Activated CD8-positive, alpha-beta T cell treated with anti-CD3 and anti-CD28 coated beads, Interleukin-2, amount 10 ng/mL, durations not matched to agents 7 days and 5 days (primary cell): ENCODE results near the gene MCC. TPM values are rescaled to one million over a fixed set of nuclear protein-coding genes. Genes with fewer than 3 reads are reported as not detected.

Source experiments
- ATAC-seq: fragments of 150-1000 bp; cut with Tn5 transposase; one replicate; pipeline ENCODE4 v1.10.0; 2021; ENCODE audit warnings: moderate library complexity
- CTCF ChIA-PET: fragments of 350-600 bp; sonication (Branson Sonifier 250); formaldehyde crosslinking; loops from one replicate; lab custom pipeline; 2021; ENCODE audit warnings: antibody characterized with exemption; lab: Charles Lee
- POLR2A ChIA-PET: fragments of 350-600 bp; sonication (Branson Sonifier 250); formaldehyde crosslinking; loops from one replicate; lab custom pipeline; 2021; ENCODE audit warnings: antibody characterized with exemption; lab: Charles Lee
- DNase-seq: peaks from one replicate; pipeline ENCODE4 v3.0.0-alpha.2; 2020
- H3K27ac Mint-ChIP-seq: one replicate; pipeline ENCODE4 v1.8.0; 2021; ENCODE audit warnings: mild to moderate bottlenecking, mixed read lengths
- H3K27me3 Mint-ChIP-seq: one replicate; pipeline ENCODE4 v1.8.0; 2021; ENCODE audit warnings: low read depth, mixed read lengths
- H3K36me3 Mint-ChIP-seq: one replicate; pipeline ENCODE4 v1.8.0; 2021; ENCODE audit warnings: low read depth, mixed read lengths
- H3K4me1 Mint-ChIP-seq: one replicate; pipeline ENCODE4 v1.8.0; 2021; ENCODE audit warnings: low read depth, mixed read lengths
- H3K4me3 Mint-ChIP-seq: one replicate; pipeline ENCODE4 v1.8.0; 2021; ENCODE audit warnings: mild to moderate bottlenecking, mixed read lengths
- H3K9me3 Mint-ChIP-seq: one replicate; pipeline ENCODE4 v1.8.0; 2022; ENCODE audit warnings: mixed read lengths; ENCODE audit not compliant: insufficient read depth
- total RNA-seq, 2 experiments: library from RNA; stranded (reverse); gene quantifications; one replicate each; pipeline ENCODE4 v1.2.3, GENCODE V29; 2021

Gene MCC
- total RNA-seq, 2 experiments from 2014 or later: 7.6 to 8.0 TPM

- ChIA-PET POLR2A (interaction anchor here (0.7 kb wide), 1 partner anchor 13 kb away, joined by 3 read pairs; no protein-coding TSS in a partner anchor), CTCF (no interaction called here)
- no peaks in the 10 kb centered on the region for H3K36me3 Mint-ChIP-seq
- no peaks in the 10 kb centered on the region for H3K4me1 Mint-ChIP-seq
- ATAC-seq (no peak), DNase-seq (no peak)
- H3K27ac Mint-ChIP-seq: no peak overlapping the region
- no peak overlapping the region for H3K4me3 Mint-ChIP-seq
- H3K9me3 Mint-ChIP-seq: no peaks in the 10 kb centered on the region
- peaks cover 2% of the 10 kb centered on the region for H3K27me3 Mint-ChIP-seq
Observed at GRCh38 chr5:113240032-113240431, 248.2 kb downstream of the MCC start.

GRCh38 chr5:113237893-113238292 lies 250.4 kb downstream of the MCC start:
- no peak for ATAC-seq
- H3K9me3 Mint-ChIP-seq: no peaks in the 10 kb centered on the region
- H3K36me3 Mint-ChIP-seq: no peaks in the 10 kb centered on the region
- ChIA-PET POLR2A (no interaction called here), CTCF (interaction anchor here (0.9 kb wide), 1 partner anchor 56 kb away, joined by 3 read pairs; no protein-coding TSS in a partner anchor)
- no peak overlapping the region for H3K27ac Mint-ChIP-seq
- DNase-seq: no peak
- H3K4me3 Mint-ChIP-seq: no peak overlapping the region
- H3K27me3 Mint-ChIP-seq: peaks cover 5% of the 10 kb centered on the region
- H3K4me1 Mint-ChIP-seq: no peaks in the 10 kb centered on the region

- H3K27ac Mint-ChIP-seq: no peak overlapping the region
- CTCF ChIA-PET: no interaction called here
- H3K4me3 Mint-ChIP-seq: no peak overlapping the region
- DNase-seq (no peak), ATAC-seq (no peak)
- H3K36me3 Mint-ChIP-seq: no peaks in the 10 kb centered on the region
- H3K4me1 Mint-ChIP-seq: no peaks in the 10 kb centered on the region
- POLR2A ChIA-PET: no interaction called here
- peaks cover 5% of the 10 kb centered on the region for H3K27me3 Mint-ChIP-seq
- no peaks in the 10 kb centered on the region for H3K9me3 Mint-ChIP-seq
Observed at GRCh38 chr5:113236536-113237288, 251.5 kb downstream of the MCC start.

- H3K4me1 Mint-ChIP-seq: no peaks in the 10 kb centered on the region
- ChIA-PET CTCF (no interaction called here), POLR2A (no interaction called here)
- DNase-seq (no peak), ATAC-seq (no peak)
- H3K27ac Mint-ChIP-seq: no peak overlapping the region
- peaks cover 5% of the 10 kb centered on the region for H3K27me3 Mint-ChIP-seq
- no peaks in the 10 kb centered on the region for H3K36me3 Mint-ChIP-seq
- H3K4me3 Mint-ChIP-seq: no peak overlapping the region
- no peaks in the 10 kb centered on the region for H3K9me3 Mint-ChIP-seq
Observed at GRCh38 chr5:113235884-113236283, 252.4 kb downstream of the MCC start.

- no peaks in the 10 kb centered on the region for H3K4me1 Mint-ChIP-seq
Observed at GRCh38 chr5:113234546-113234945, 253.7 kb downstream of the MCC start.

GRCh38 chr5:113233606-113234005 lies 254.6 kb downstream of the MCC start:
- ChIA-PET POLR2A (no interaction called here), CTCF (no interaction called here)
- no peaks in the 10 kb centered on the region for H3K4me1 Mint-ChIP-seq
- H3K27ac Mint-ChIP-seq: no peak overlapping the region
- peaks cover 5% of the 10 kb centered on the region for H3K27me3 Mint-ChIP-seq
- H3K36me3 Mint-ChIP-seq: no peaks in the 10 kb centered on the region
- no peaks in the 10 kb centered on the region for H3K9me3 Mint-ChIP-seq
- H3K4me3 Mint-ChIP-seq: no peak overlapping the region
- DNase-seq (no peak), ATAC-seq (no peak)

More at GRCh38 chr5:113234546-113234945, 253.7 kb downstream of the MCC start:
- CTCF ChIA-PET: no interaction called here
- Mint-ChIP-seq H3K36me3 (no peaks in the 10 kb centered on the region), H3K9me3 (no peaks in the 10 kb centered on the region), H3K4me3 (no peak overlapping the region), H3K27ac (no peak overlapping the region), H3K27me3 (peaks cover 5% of the 10 kb centered on the region)
- ATAC-seq: no peak
- DNase-seq: no peak
- POLR2A ChIA-PET: no interaction called here

- ATAC-seq (no peak), DNase-seq (no peak)
- ChIA-PET CTCF (no interaction called here), POLR2A (no interaction called here)
- Mint-ChIP-seq H3K4me3 (no peak overlapping the region), H3K27me3 (peaks cover 4% of the 10 kb centered on the region), H3K9me3 (no peaks in the 10 kb centered on the region), H3K4me1 (no peaks in the 10 kb centered on the region), H3K36me3 (no peaks in the 10 kb centered on the region), H3K27ac (no peak overlapping the region)
Observed at GRCh38 chr5:113232667-113233066, 255.6 kb downstream of the MCC start.

GRCh38 chr5:113232221-113232620 lies 256.0 kb downstream of the MCC start:
- no peaks in the 10 kb centered on the region for H3K9me3 Mint-ChIP-seq
- no peaks in the 10 kb centered on the region for H3K36me3 Mint-ChIP-seq
- POLR2A ChIA-PET: no interaction called here
- no peak overlapping the region for H3K4me3 Mint-ChIP-seq
- DNase-seq: no peak
- no peaks in the 10 kb centered on the region for H3K4me1 Mint-ChIP-seq
- no peak for ATAC-seq
- CTCF ChIA-PET: no interaction called here
- H3K27ac Mint-ChIP-seq: no peak overlapping the region
- H3K27me3 Mint-ChIP-seq: peaks cover 3% of the 10 kb centered on the region

- H3K27me3 Mint-ChIP-seq: peaks cover 3% of the 10 kb centered on the region
- CTCF ChIA-PET: no interaction called here
- DNase-seq (no peak), ATAC-seq (no peak)
- POLR2A ChIA-PET: no interaction called here
- H3K4me1 Mint-ChIP-seq: no peaks in the 10 kb centered on the region
- H3K4me3 Mint-ChIP-seq: no peak overlapping the region
- no peak overlapping the region for H3K27ac Mint-ChIP-seq
- H3K36me3 Mint-ChIP-seq: no peaks in the 10 kb centered on the region
- H3K9me3 Mint-ChIP-seq: no peaks in the 10 kb centered on the region
Observed at GRCh38 chr5:113231653-113232000, 256.6 kb downstream of the MCC start.

GRCh38 chr5:113230711-113231652 lies 257.3 kb downstream of the MCC start:
- H3K9me3 Mint-ChIP-seq: no peaks in the 10 kb centered on the region

GRCh38 chr5:113227798-113228197 lies 260.5 kb downstream of the MCC start:
- no peaks in the 10 kb centered on the region for H3K27me3 Mint-ChIP-seq
- no peak for DNase-seq
- H3K4me3 Mint-ChIP-seq: no peak overlapping the region
- H3K36me3 Mint-ChIP-seq: no peaks in the 10 kb centered on the region
- H3K9me3 Mint-ChIP-seq: no peaks in the 10 kb centered on the region
- no peak overlapping the region for H3K27ac Mint-ChIP-seq
- POLR2A ChIA-PET: no interaction called here
- no peak for ATAC-seq
- no peaks in the 10 kb centered on the region for H3K4me1 Mint-ChIP-seq
- CTCF ChIA-PET: no interaction called here

More at GRCh38 chr5:113230711-113231652, 257.3 kb downstream of the MCC start:
- ChIA-PET CTCF (interaction anchor here (1.3 kb wide), 1 partner anchor 381 kb away, joined by 3 read pairs; no protein-coding TSS in a partner anchor), POLR2A (no interaction called here)
- DNase-seq (no peak), ATAC-seq (no peak)
- Mint-ChIP-seq H3K27me3 (peaks cover 3% of the 10 kb centered on the region), H3K4me3 (no peak overlapping the region), H3K36me3 (no peaks in the 10 kb centered on the region), H3K4me1 (no peaks in the 10 kb centered on the region), H3K27ac (no peak overlapping the region)
